Fibroblast of villous mesenchyme (primary cell): ENCODE data around the gene ACO2. TPM values are rescaled to one million over a fixed set of nuclear protein-coding genes. Genes with fewer than 3 reads are reported as not detected.

Experiments
- DNase-seq: peaks from one replicate; pipeline ENCODE4 v3.0.0-alpha.2; 2010; ENCODE audit warnings: low read depth
- H3K4me3 ChIP-seq: 2 replicates; pipeline ENCODE4 v1.5.1; 2011; ENCODE audit warnings: low read depth, mild to moderate bottlenecking, low read length
- CTCF ChIP-seq: IDR thresholded peaks from 2 replicates; pipeline ENCODE4 v1.5.1; 2012; ENCODE audit warnings: low read depth, mild to moderate bottlenecking, low read length; ENCODE audit not compliant: insufficient read depth
- total RNA-seq: library from RNA; depleted of rRNA; stranded (reverse); fragments of >200 nt; gene quantifications from 2 replicates; pipeline ENCODE4 v1.2.3, GENCODE V29; 2012

The ACO2 gene
- total RNA-seq, 1 donor = 69.1 TPM

GRCh38 chr22:41543854-41544670 is 75.1 kb downstream of the ACO2 start, which contains the start of gene POLR3H:
POLR3H (minus strand) TSS chr22:41544470; CDS start chr22:41544101, 369 bp downstream.
- peak; percentile 75 for TF ChIP-seq CTCF
- H3K4me3 ChIP-seq = peak within 1 kb of the TSS; percentile 86
- DNase-seq = peak; percentile 98

- no peak for TF ChIP-seq CTCF
- no peak for DNase-seq
- peak overlapping the region; percentile 41 for H3K4me3 ChIP-seq
These were observed 76.0 kb downstream of the ACO2 start for GRCh38 chr22:41544671-41545476.

GRCh38 chr22:41548830-41549211 is 79.9 kb downstream of the ACO2 start:
- DNase-seq = no peak
- TF ChIP-seq CTCF = no peak
- H3K4me3 ChIP-seq = no peak overlapping the region

- no peak for TF ChIP-seq CTCF
- DNase-seq = no peak
- H3K4me3 ChIP-seq = no peak overlapping the region
These were observed 82.1 kb downstream of the ACO2 start for GRCh38 chr22:41550952-41551491.

GRCh38 chr22:41551877-41552582 is 83.1 kb downstream of the ACO2 start:
- H3K4me3 ChIP-seq = no peak overlapping the region
- no peak for DNase-seq
- no peak for TF ChIP-seq CTCF

- no peak for TF ChIP-seq CTCF
- no peak overlapping the region for H3K4me3 ChIP-seq
- no peak for DNase-seq
These were observed 86.5 kb downstream of the ACO2 start for GRCh38 chr22:41555325-41555982.
